ENCODE data around the gene PSMG1.
"Not testable (repeated sequence)": the region's sequence is repeated elsewhere in the genome, so short reads cannot be mapped to it uniquely, and the experiment has no call there.

The PSMG1 gene

GRCh38 chr21:39161064-39161463 is 22.2 kb downstream of the PSMG1 start:
- DNase-seq (ENCODE audit: extremely low read depth, insufficient read length) = no peak
- H3K27me3 ChIP-seq (replicated peaks; ENCODE audit: control insufficient read depth, insufficient read depth, low read length) = no peaks in the 10 kb centered on the region
- no peak for TF ChIP-seq CTCF (IDR thresholded peaks at IDR 0.05; ENCODE audit: insufficient read depth, low read length, poor library complexity, severe bottlenecking)
- no peak overlapping the region for H3K4me3 ChIP-seq (replicated peaks; ENCODE audit: low read depth, low read length)
- H3K36me3 ChIP-seq (ENCODE audit: control insufficient read depth, insufficient read depth, low read length) = no peaks in the 10 kb centered on the region

GRCh38 chr21:39159342-39160063 is 23.7 kb downstream of the PSMG1 start:
- no peak for DNase-seq (ENCODE audit: extremely low read depth, insufficient read length)
- no peaks in the 10 kb centered on the region for H3K36me3 ChIP-seq (ENCODE audit: control insufficient read depth, insufficient read depth, low read length)
- TF ChIP-seq CTCF (IDR thresholded peaks at IDR 0.05; ENCODE audit: insufficient read depth, low read length, poor library complexity, severe bottlenecking) = no peak
- H3K27me3 ChIP-seq (replicated peaks; ENCODE audit: control insufficient read depth, insufficient read depth, low read length) = no peaks in the 10 kb centered on the region
- H3K4me3 ChIP-seq (replicated peaks; ENCODE audit: low read depth, low read length) = no peak overlapping the region

GRCh38 chr21:39157241-39157640 is 26.0 kb downstream of the PSMG1 start:
- DNase-seq (ENCODE audit: extremely low read depth, insufficient read length); H3K27me3 ChIP-seq (replicated peaks; ENCODE audit: control insufficient read depth, insufficient read depth, low read length); H3K4me3 ChIP-seq (replicated peaks; ENCODE audit: low read depth, low read length); H3K36me3 ChIP-seq (ENCODE audit: control insufficient read depth, insufficient read depth, low read length): not testable (repeated sequence)

- no peaks in the 10 kb centered on the region for H3K36me3 ChIP-seq (ENCODE audit: control insufficient read depth, insufficient read depth, low read length)
- no peak for DNase-seq (ENCODE audit: extremely low read depth, insufficient read length)
- no peak for TF ChIP-seq CTCF (IDR thresholded peaks at IDR 0.05; ENCODE audit: insufficient read depth, low read length, poor library complexity, severe bottlenecking)
- H3K4me3 ChIP-seq (replicated peaks; ENCODE audit: low read depth, low read length) = no peak overlapping the region
- peaks cover 2% of the 10 kb centered on the region; the same call in 1 of the 2 replicates for H3K27me3 ChIP-seq (replicated peaks; ENCODE audit: control insufficient read depth, insufficient read depth, low read length)
Observed at GRCh38 chr21:39156024-39156423, 27.2 kb downstream of the PSMG1 start.

- H3K36me3 ChIP-seq (ENCODE audit: control insufficient read depth, insufficient read depth, low read length) = no peaks in the 10 kb centered on the region
- H3K4me3 ChIP-seq (replicated peaks; ENCODE audit: low read depth, low read length) = no peak overlapping the region
- peaks cover 2% of the 10 kb centered on the region; the same call in 1 of the 2 replicates for H3K27me3 ChIP-seq (replicated peaks; ENCODE audit: control insufficient read depth, insufficient read depth, low read length)
- no peak for DNase-seq (ENCODE audit: extremely low read depth, insufficient read length)
- TF ChIP-seq CTCF (IDR thresholded peaks at IDR 0.05; ENCODE audit: insufficient read depth, low read length, poor library complexity, severe bottlenecking) = no peak
Observed at GRCh38 chr21:39155578-39155977, 27.7 kb downstream of the PSMG1 start.

GRCh38 chr21:39153842-39154241 is 29.4 kb downstream of the PSMG1 start:
- Histone ChIP-seq H3K4me3 (replicated peaks; ENCODE audit: low read depth, low read length) (no peak overlapping the region), H3K27me3 (replicated peaks; ENCODE audit: control insufficient read depth, insufficient read depth, low read length) (peaks cover 2% of the 10 kb centered on the region; the same call in 1 of the 2 replicates), H3K36me3 (ENCODE audit: control insufficient read depth, insufficient read depth, low read length) (no peaks in the 10 kb centered on the region)
- no peak for TF ChIP-seq CTCF (IDR thresholded peaks at IDR 0.05; ENCODE audit: insufficient read depth, low read length, poor library complexity, severe bottlenecking)
- DNase-seq (ENCODE audit: extremely low read depth, insufficient read length) = no peak

Measured in GM06990 (cell line).